OCI-LY3 (cell line): ENCODE measurements around the gene C2orf42.

Experiments
- CTCF ChIP-seq: fragments of 200-600, 300-600 bp; sonication (generic); IDR thresholded peaks from 2 replicates; pipeline ENCODE4 v1.5.1; 2014; ENCODE audit warnings: antibody characterized with exemption, low read length, low read depth
- EZH2phosphoT487 ChIP-seq: fragments of 200-600 bp; shearing (Covaris generic); IDR thresholded peaks from 2 replicates; pipeline ENCODE4 v1.6.1; 2018; ENCODE audit warnings: antibody characterized with exemption, mixed run types, low read depth

DNA sequence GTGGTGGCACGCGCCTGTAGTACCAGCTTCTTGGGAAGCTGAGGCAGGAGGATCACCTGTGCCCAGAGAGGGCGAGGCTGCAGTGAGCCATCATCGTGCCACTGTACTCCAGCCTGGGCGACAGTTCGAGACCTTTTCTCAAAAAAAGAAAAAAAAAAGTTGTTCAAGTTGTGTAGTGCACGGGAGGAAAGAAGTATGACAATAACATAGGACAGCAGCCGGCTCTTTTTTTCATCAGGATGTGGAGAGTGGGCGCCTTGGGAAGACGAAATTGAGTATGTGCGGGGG lies 67.0 kb downstream of the C2orf42 start:
- TF ChIP-seq CTCF: no peak
- TF ChIP-seq EZH2phosphoT487: no peak
